ENCODE data around the gene KAZN.

GRCh38 chr1:15039017-15039648, 440.6 kb downstream of the KAZN start:
- TF ChIP-seq POLR2A (IDR thresholded peaks at IDR 0.05): no peak
- no peak for TF ChIP-seq CTCF (IDR thresholded peaks at IDR 0.05)
